Activated naive CD8-positive, alpha-beta T cell (primary cell): ENCODE data around the gene DDTL.
"Not testable (repeated sequence)": the region's sequence is repeated elsewhere in the genome, so short reads cannot be mapped to it uniquely, and the experiment has no call there.

Source experiments
- H3K27ac Mint-ChIP-seq: one replicate; pipeline ENCODE4 v1.8.0; 2021; ENCODE audit warnings: mixed read lengths
- H3K27me3 Mint-ChIP-seq: one replicate; pipeline ENCODE4 v1.8.0; 2021; ENCODE audit warnings: mixed read lengths
- H3K36me3 Mint-ChIP-seq: one replicate; pipeline ENCODE4 v1.8.0; 2021; ENCODE audit warnings: mixed read lengths
- H3K4me1 Mint-ChIP-seq: one replicate; pipeline ENCODE4 v1.8.0; 2021; ENCODE audit warnings: low read depth, mixed read lengths
- H3K4me3 Mint-ChIP-seq: one replicate; pipeline ENCODE4 v1.8.0; 2021; ENCODE audit warnings: mild to moderate bottlenecking, mixed read lengths
- H3K9me3 Mint-ChIP-seq: one replicate; pipeline ENCODE4 v1.8.0; 2021; ENCODE audit warnings: low read depth, mixed read lengths

Gene DDTL

GRCh38 chr22:23966568-23966967, at the start of gene DDTL:
Gene DDTL (plus strand): TSS chr22:23966888. CDS start chr22:23966915, 27 bp downstream.
- H3K36me3 Mint-ChIP-seq: not testable (repeated sequence)

GRCh38 chr22:23920267-23920611, 46.4 kb upstream of the DDTL start:
- not testable (repeated sequence) for H3K4me3 Mint-ChIP-seq, H3K4me1 Mint-ChIP-seq

More at GRCh38 chr22:23966568-23966967, at the start of gene DDTL:
- H3K27ac Mint-ChIP-seq, H3K9me3 Mint-ChIP-seq, H3K4me3 Mint-ChIP-seq, H3K27me3 Mint-ChIP-seq: not testable (repeated sequence)
- peaks cover 16% of the 10 kb centered on the region for H3K4me1 Mint-ChIP-seq

GRCh38 chr22:23921586-23922201, 45.0 kb upstream of the DDTL start:
- peaks cover 12% of the 10 kb centered on the region for H3K36me3 Mint-ChIP-seq
- not testable (repeated sequence) for H3K4me3 Mint-ChIP-seq, H3K4me1 Mint-ChIP-seq, H3K9me3 Mint-ChIP-seq, H3K27ac Mint-ChIP-seq, H3K27me3 Mint-ChIP-seq

More at GRCh38 chr22:23920267-23920611, 46.4 kb upstream of the DDTL start:
- not testable (repeated sequence) for H3K9me3 Mint-ChIP-seq, H3K27me3 Mint-ChIP-seq, H3K27ac Mint-ChIP-seq, H3K36me3 Mint-ChIP-seq

- Mint-ChIP-seq H3K27me3 (no peaks in the 10 kb centered on the region), H3K36me3 (peaks cover 16% of the 10 kb centered on the region), H3K27ac (no peak overlapping the region), H3K4me3 (no peak overlapping the region), H3K9me3 (peaks cover 5% of the 10 kb centered on the region), H3K4me1 (peaks cover 1% of the 10 kb centered on the region)
These were observed 43.8 kb upstream of the DDTL start for GRCh38 chr22:23922921-23923320.

- peaks cover 1% of the 10 kb centered on the region for H3K4me1 Mint-ChIP-seq
- H3K27me3 Mint-ChIP-seq: no peaks in the 10 kb centered on the region
- peaks cover 5% of the 10 kb centered on the region for H3K9me3 Mint-ChIP-seq
- H3K27ac Mint-ChIP-seq: no peak overlapping the region
- peaks cover 16% of the 10 kb centered on the region for H3K36me3 Mint-ChIP-seq
- no peak overlapping the region for H3K4me3 Mint-ChIP-seq
These were observed 41.6 kb upstream of the DDTL start for GRCh38 chr22:23925020-23925606.

GRCh38 chr22:23926561-23926960, 40.1 kb upstream of the DDTL start:
- peaks cover 9% of the 10 kb centered on the region for H3K9me3 Mint-ChIP-seq
- no peaks in the 10 kb centered on the region for H3K27me3 Mint-ChIP-seq
- H3K4me3 Mint-ChIP-seq: no peak overlapping the region
- H3K4me1 Mint-ChIP-seq: peaks cover 1% of the 10 kb centered on the region
- no peak overlapping the region for H3K27ac Mint-ChIP-seq
- H3K36me3 Mint-ChIP-seq: peaks cover 20% of the 10 kb centered on the region

GRCh38 chr22:23938328-23939016, 28.2 kb upstream of the DDTL start:
- no peaks in the 10 kb centered on the region for H3K36me3 Mint-ChIP-seq
- no peak overlapping the region for H3K27ac Mint-ChIP-seq
- H3K4me1 Mint-ChIP-seq: no peaks in the 10 kb centered on the region
- H3K9me3 Mint-ChIP-seq: no peaks in the 10 kb centered on the region
- H3K27me3 Mint-ChIP-seq: no peaks in the 10 kb centered on the region
- no peak overlapping the region for H3K4me3 Mint-ChIP-seq

- H3K4me3 Mint-ChIP-seq: no peak overlapping the region
- no peaks in the 10 kb centered on the region for H3K4me1 Mint-ChIP-seq
- H3K27ac Mint-ChIP-seq: no peak overlapping the region
- H3K9me3 Mint-ChIP-seq: no peaks in the 10 kb centered on the region
- H3K27me3 Mint-ChIP-seq: no peaks in the 10 kb centered on the region
- no peaks in the 10 kb centered on the region for H3K36me3 Mint-ChIP-seq
These were observed 27.7 kb upstream of the DDTL start for GRCh38 chr22:23939017-23939357.

- H3K4me1 Mint-ChIP-seq, H3K27ac Mint-ChIP-seq, H3K9me3 Mint-ChIP-seq, H3K36me3 Mint-ChIP-seq, H3K4me3 Mint-ChIP-seq, H3K27me3 Mint-ChIP-seq: not testable (repeated sequence)
These were observed 26.5 kb upstream of the DDTL start for GRCh38 chr22:23940166-23940565.

GRCh38 chr22:23947391-23947790, 19.3 kb upstream of the DDTL start:
- H3K4me3 Mint-ChIP-seq, H3K27me3 Mint-ChIP-seq, H3K9me3 Mint-ChIP-seq, H3K36me3 Mint-ChIP-seq, H3K27ac Mint-ChIP-seq, H3K4me1 Mint-ChIP-seq: not testable (repeated sequence)

- not testable (repeated sequence) for H3K4me1 Mint-ChIP-seq, H3K27me3 Mint-ChIP-seq, H3K27ac Mint-ChIP-seq, H3K36me3 Mint-ChIP-seq, H3K4me3 Mint-ChIP-seq, H3K9me3 Mint-ChIP-seq
These were observed 16.9 kb upstream of the DDTL start for GRCh38 chr22:23949764-23950163.

GRCh38 chr22:23951383-23951782, 15.3 kb upstream of the DDTL start:
- H3K4me1 Mint-ChIP-seq, H3K36me3 Mint-ChIP-seq, H3K9me3 Mint-ChIP-seq, H3K27me3 Mint-ChIP-seq, H3K27ac Mint-ChIP-seq, H3K4me3 Mint-ChIP-seq: not testable (repeated sequence)

- H3K9me3 Mint-ChIP-seq, H3K27me3 Mint-ChIP-seq, H3K4me1 Mint-ChIP-seq, H3K27ac Mint-ChIP-seq, H3K36me3 Mint-ChIP-seq, H3K4me3 Mint-ChIP-seq: not testable (repeated sequence)
These were observed 13.8 kb upstream of the DDTL start for GRCh38 chr22:23952794-23953405.

GRCh38 chr22:23953485-23953884, 13.2 kb upstream of the DDTL start:
- H3K27me3 Mint-ChIP-seq, H3K27ac Mint-ChIP-seq, H3K9me3 Mint-ChIP-seq, H3K36me3 Mint-ChIP-seq, H3K4me1 Mint-ChIP-seq, H3K4me3 Mint-ChIP-seq: not testable (repeated sequence)

GRCh38 chr22:23954193-23954990, 12.3 kb upstream of the DDTL start:
- not testable (repeated sequence) for H3K4me1 Mint-ChIP-seq, H3K27me3 Mint-ChIP-seq, H3K9me3 Mint-ChIP-seq, H3K27ac Mint-ChIP-seq, H3K4me3 Mint-ChIP-seq, H3K36me3 Mint-ChIP-seq
